ENCODE results near the gene WBP1L.
"Not testable (repeated sequence)": the region's sequence is repeated elsewhere in the genome, so short reads cannot be mapped to it uniquely, and the experiment has no call there.

DNA sequence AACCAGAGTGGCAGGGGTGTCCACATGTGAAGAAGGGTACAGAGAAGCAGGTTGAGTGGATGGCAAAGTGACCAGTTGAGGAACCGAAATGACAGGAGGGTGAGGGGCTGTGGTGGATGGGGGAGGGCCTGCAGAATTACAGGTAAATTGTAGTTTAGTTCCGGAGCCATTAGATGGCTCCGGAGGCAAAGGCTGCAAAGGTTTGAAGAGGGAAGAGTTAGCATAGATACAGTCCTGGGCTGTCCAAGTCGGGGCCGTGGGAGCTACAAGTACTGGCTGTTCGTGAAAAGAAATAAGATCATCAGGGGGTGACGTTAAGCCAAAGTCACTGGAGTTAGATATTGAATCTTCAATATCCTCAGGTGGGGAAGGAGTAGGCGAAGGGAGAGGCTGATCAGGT, 99.4 kb downstream of the WBP1L start:
- TF ChIP-seq POLR2AphosphoS5 (IDR thresholded peaks at IDR 0.05; ENCODE audit: low read depth, low read length); POLR2A (IDR thresholded peaks at IDR 0.05; ENCODE audit: low read depth, low read length); TAF1 (IDR thresholded peaks at IDR 0.05; ENCODE audit: borderline replicate concordance, low read depth, low read length): not testable (repeated sequence)

All from GM12892 (cell line).